ENCODE data around the gene TMEM229B. TPM values are rescaled to one million over a fixed set of nuclear protein-coding genes. Genes with fewer than 3 reads are reported as not detected.

Gene TMEM229B
- total RNA-seq, 3 donors from 2014 or later (not counting 1 experiment from before 2014, with no cell fraction given), result 28.3 to 51.3 (median 49.9) TPM

DNA sequence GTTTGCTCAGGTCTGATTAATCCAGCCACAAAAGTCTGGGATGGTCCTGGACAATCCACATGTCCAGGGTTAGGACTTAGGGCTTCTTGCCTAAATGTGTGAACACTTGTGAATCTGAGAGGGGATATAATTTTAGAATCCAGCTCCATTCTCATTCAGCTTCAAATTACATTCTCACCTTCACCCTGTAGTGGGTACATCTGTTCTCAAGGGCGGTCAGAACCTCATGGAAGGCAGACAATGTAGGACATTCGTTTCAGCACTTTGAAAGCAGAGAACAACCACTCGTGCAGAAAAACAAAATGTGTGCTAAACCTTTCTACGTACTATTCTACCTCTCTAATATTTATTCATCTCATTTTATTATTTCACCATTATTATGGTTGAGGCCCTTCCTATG is 1.2 kb downstream of the TMEM229B start:
- Mint-ChIP-seq H3K36me3 (no peaks in the 10 kb centered on the region), H3K27me3 (ENCODE audit: low read depth in 2 of 2) (no peaks in the 10 kb centered on the region), H3K4me1 (peaks cover 46 to 76% of the 10 kb centered on the region in 2 donors), H3K9me3 (no peaks in the 10 kb centered on the region), H3K27ac (peak overlapping the region; percentile 95), H3K4me3 (peak overlapping the region; percentile 90)
- peaks cover 51% of the 10 kb centered on the region for H3K4me1 ChIP-seq (ENCODE audit: control insufficient read depth, insufficient read depth, low read length)
- ATAC-seq, result no peak
- H3K36me3 ChIP-seq (ENCODE audit: control insufficient read depth, insufficient read depth, low read length), result peaks cover 30% of the 10 kb centered on the region
- 68% methylated on average over 4 of the region's 4 CpGs for WGBS (ENCODE audit: insufficient coverage)
- peak overlapping the region; percentile 68 for H3K4me3 ChIP-seq (ENCODE audit: low read length)
- DNase-seq, result no peak
- no peaks in the 10 kb centered on the region for H3K9me3 ChIP-seq (ENCODE audit: control insufficient read depth, insufficient read depth, low read length)
- no peak for TF ChIP-seq CTCF (IDR thresholded peaks at IDR 0.05)
- intact Hi-C loops (cut with micrococcal nuclease), result no loop called here
- peak overlapping the region; percentile 95 for H3K27ac ChIP-seq (ENCODE audit: low read length)
- H3K27me3 ChIP-seq (ENCODE audit: control insufficient read depth, insufficient read depth, low read length), result no peaks in the 10 kb centered on the region

GRCh38 chr14:67486890-67487289 is 1.6 kb downstream of the TMEM229B start:
- peaks cover 48 to 75% of the 10 kb centered on the region in 2 donors for H3K4me1 Mint-ChIP-seq
- H3K4me3 ChIP-seq (ENCODE audit: low read length), result no peak overlapping the region
- no peak for ATAC-seq
- no peak for DNase-seq
- peaks cover 30% of the 10 kb centered on the region for H3K36me3 ChIP-seq (ENCODE audit: control insufficient read depth, insufficient read depth, low read length)
- no peaks in the 10 kb centered on the region for H3K9me3 ChIP-seq (ENCODE audit: control insufficient read depth, insufficient read depth, low read length)
- H3K27me3 Mint-ChIP-seq (ENCODE audit: low read depth in 2 of 2), result no peaks in the 10 kb centered on the region
- H3K27me3 ChIP-seq (ENCODE audit: control insufficient read depth, insufficient read depth, low read length), result no peaks in the 10 kb centered on the region
- H3K27ac ChIP-seq (ENCODE audit: low read length), result no peak overlapping the region
- 94% methylated on average over 4 of the region's 4 CpGs for WGBS (ENCODE audit: insufficient coverage)
- H3K36me3 Mint-ChIP-seq, result no peaks in the 10 kb centered on the region
- TF ChIP-seq CTCF (IDR thresholded peaks at IDR 0.05), result no peak
- H3K4me3 Mint-ChIP-seq, result no peak overlapping the region
- peaks cover 51% of the 10 kb centered on the region for H3K4me1 ChIP-seq (ENCODE audit: control insufficient read depth, insufficient read depth, low read length)
- no peaks in the 10 kb centered on the region for H3K9me3 Mint-ChIP-seq
- intact Hi-C loops (cut with micrococcal nuclease), result no loop called here
- peak overlapping the region; percentile 95 for H3K27ac Mint-ChIP-seq

GRCh38 chr14:67485501-67486095 is 2.9 kb downstream of the TMEM229B start:
- peaks cover 61 to 79% of the 10 kb centered on the region in 2 donors for H3K4me1 Mint-ChIP-seq
- no peak overlapping the region for H3K4me3 Mint-ChIP-seq
- Histone ChIP-seq H3K36me3 (ENCODE audit: control insufficient read depth, insufficient read depth, low read length) (peaks cover 30% of the 10 kb centered on the region), H3K4me3 (ENCODE audit: low read length) (no peak overlapping the region), H3K9me3 (ENCODE audit: control insufficient read depth, insufficient read depth, low read length) (no peaks in the 10 kb centered on the region), H3K4me1 (ENCODE audit: control insufficient read depth, insufficient read depth, low read length) (peaks cover 60% of the 10 kb centered on the region), H3K27ac (ENCODE audit: low read length) (no peak overlapping the region), H3K27me3 (ENCODE audit: control insufficient read depth, insufficient read depth, low read length) (no peaks in the 10 kb centered on the region)
- no peaks in the 10 kb centered on the region for H3K36me3 Mint-ChIP-seq
- DNase-seq, result no peak
- ATAC-seq, result no peak
- H3K9me3 Mint-ChIP-seq, result no peaks in the 10 kb centered on the region
- TF ChIP-seq CTCF (IDR thresholded peaks at IDR 0.05), result no peak
- no peaks in the 10 kb centered on the region for H3K27me3 Mint-ChIP-seq (ENCODE audit: low read depth in 2 of 2)
- H3K27ac Mint-ChIP-seq, result peak overlapping the region; percentile 60 to 63
- intact Hi-C loops (cut with micrococcal nuclease), result no loop called here
- WGBS (ENCODE audit: insufficient coverage), result 88% methylated on average over 4 of the region's 4 CpGs

Measured in natural killer cell (primary cell).